GM18507 (cell line): ENCODE results near the gene CCDC170.
"Not testable (repeated sequence)": the region's sequence is repeated elsewhere in the genome, so short reads cannot be mapped to it uniquely, and the experiment has no call there.

Experiments
- DNase-seq: peaks from one replicate; pipeline ENCODE4 v3.0.0; 2011; ENCODE audit warnings: low read depth; ENCODE audit not compliant: insufficient read length; ENCODE audit errors: extremely low spot score
- FAIRE-seq: peaks from 2 replicates; lab custom pipeline; 2011; peaks lifted over from hg19 to GRCh38; lab: Jason Lieb, UNC

CCDC170 gene

GRCh38 chr6:151539506-151540268 lies 45.9 kb downstream of the CCDC170 start:
- no peak for DNase-seq

GRCh38 chr6:151544453-151544852 lies 50.6 kb downstream of the CCDC170 start:
- FAIRE-seq, result no peak
- DNase-seq, result no peak

More at GRCh38 chr6:151539506-151540268, 45.9 kb downstream of the CCDC170 start:
- FAIRE-seq, result no peak

- not testable (repeated sequence) for DNase-seq, FAIRE-seq
These were observed 51.1 kb downstream of the CCDC170 start for GRCh38 chr6:151544884-151545283.

- FAIRE-seq (no peak), DNase-seq (no peak)
These were observed 53.3 kb downstream of the CCDC170 start for GRCh38 chr6:151546941-151547659.

GRCh38 chr6:151548201-151548600 lies 54.4 kb downstream of the CCDC170 start:
- FAIRE-seq (no peak), DNase-seq (no peak)

GRCh38 chr6:151549790-151550189 lies 56.0 kb downstream of the CCDC170 start:
- no peak for FAIRE-seq

GRCh38 chr6:151550618-151551017 lies 56.8 kb downstream of the CCDC170 start:
- FAIRE-seq (no peak), DNase-seq (no peak)

More at GRCh38 chr6:151549790-151550189, 56.0 kb downstream of the CCDC170 start:
- no peak for DNase-seq

- no peak for DNase-seq
These were observed 57.5 kb downstream of the CCDC170 start for GRCh38 chr6:151551223-151551857.

GRCh38 chr6:151553416-151554165 lies 59.8 kb downstream of the CCDC170 start:
- FAIRE-seq (no peak), DNase-seq (no peak)

More at GRCh38 chr6:151551223-151551857, 57.5 kb downstream of the CCDC170 start:
- no peak for FAIRE-seq

- DNase-seq (no peak), FAIRE-seq (no peak)
These were observed 67.4 kb downstream of the CCDC170 start for GRCh38 chr6:151561238-151561637.

- FAIRE-seq (no peak), DNase-seq (no peak)
These were observed 70.8 kb downstream of the CCDC170 start for GRCh38 chr6:151564654-151565053.

- no peak for DNase-seq
- no peak for FAIRE-seq
These were observed 72.1 kb downstream of the CCDC170 start for GRCh38 chr6:151565940-151566339.

- FAIRE-seq, result no peak
These were observed 72.7 kb downstream of the CCDC170 start for GRCh38 chr6:151566557-151566956.

GRCh38 chr6:151576633-151577032 lies 82.8 kb downstream of the CCDC170 start:
- FAIRE-seq, result no peak

More at GRCh38 chr6:151566557-151566956, 72.7 kb downstream of the CCDC170 start:
- no peak for DNase-seq

GRCh38 chr6:151577257-151577656 lies 83.4 kb downstream of the CCDC170 start:
- DNase-seq (no peak), FAIRE-seq (no peak)

More at GRCh38 chr6:151576633-151577032, 82.8 kb downstream of the CCDC170 start:
- no peak for DNase-seq

- DNase-seq, result no peak
- no peak for FAIRE-seq
These were observed 91.9 kb downstream of the CCDC170 start for GRCh38 chr6:151585741-151586140.

GRCh38 chr6:151589667-151590066 lies 95.8 kb downstream of the CCDC170 start:
- FAIRE-seq, result no peak

GRCh38 chr6:151590742-151591141 lies 96.9 kb downstream of the CCDC170 start:
- no peak for DNase-seq
- no peak for FAIRE-seq

More at GRCh38 chr6:151589667-151590066, 95.8 kb downstream of the CCDC170 start:
- no peak for DNase-seq

- DNase-seq, result no peak
- no peak for FAIRE-seq
These were observed 98.8 kb downstream of the CCDC170 start for GRCh38 chr6:151592449-151593159.
